ENCODE data around the gene PHGDH.

DNA sequence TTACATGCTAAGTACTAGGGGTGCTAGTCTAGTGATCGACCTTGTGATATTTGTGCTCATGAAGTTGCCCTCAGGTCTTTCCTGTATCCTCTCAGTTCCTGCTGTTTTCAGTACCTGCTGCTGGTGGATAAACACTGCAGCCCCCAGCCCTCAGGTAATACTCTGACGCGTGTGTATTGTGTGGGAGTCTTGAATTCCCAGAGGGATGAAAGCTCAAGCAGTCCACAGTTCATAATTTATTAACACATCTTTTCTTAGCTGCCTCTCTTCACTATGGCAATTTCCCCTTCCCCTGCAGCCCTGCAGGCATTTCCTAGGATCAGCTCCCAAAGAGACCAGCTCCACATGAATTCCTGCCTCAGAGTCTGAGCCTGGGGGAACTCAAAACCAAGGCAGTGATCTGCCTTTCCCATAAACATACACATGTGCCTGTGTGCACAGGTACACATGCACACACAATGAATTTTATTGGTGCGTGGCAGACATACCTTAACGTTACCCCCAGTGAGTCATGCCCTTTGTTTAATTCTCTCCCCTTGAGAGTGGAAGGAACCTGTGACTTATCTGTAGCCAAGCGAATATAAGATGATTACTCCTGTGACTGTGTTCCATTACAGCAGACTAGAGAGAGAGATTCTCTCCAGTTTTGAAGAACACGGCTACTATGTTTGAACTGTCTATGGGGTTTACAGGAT lies 71.0 kb downstream of the PHGDH start:
- TF ChIP-seq POLR2A (IDR thresholded peaks at IDR 0.05; ENCODE audit: low read depth, low read length) (no peak), PAX5 (IDR thresholded peaks at IDR 0.05; ENCODE audit: insufficient read depth, low read length, severe bottlenecking) (no peak), POLR2AphosphoS5 (IDR thresholded peaks at IDR 0.05; ENCODE audit: low read depth, low read length) (no peak), TAF1 (IDR thresholded peaks at IDR 0.05; ENCODE audit: low read depth, low read length) (no peak), SPI1 (IDR thresholded peaks at IDR 0.05; ENCODE audit: low read depth, low read length) (no peak)
